IPS DF 6.9 (cell line): ENCODE data around the gene FXYD5.

ENCODE experiments used
- DNase-seq: peaks from one replicate; pipeline ENCODE4 v3.0.0-alpha.2; 2013; ENCODE audit warnings: low read depth, low spot score
- H3K27ac ChIP-seq: one replicate; pipeline ENCODE4 v1.5.1; 2013; ENCODE audit warnings: low read length, control low read depth
- H3K27me3 ChIP-seq: 2 replicates; pipeline ENCODE4 v1.6.1; 2013; ENCODE audit warnings: mild to moderate bottlenecking, low read length; ENCODE audit not compliant: control insufficient read depth, insufficient read depth
- H3K36me3 ChIP-seq: 2 replicates; pipeline ENCODE4 v1.6.1; 2013; ENCODE audit warnings: low read length; ENCODE audit not compliant: control insufficient read depth, insufficient read depth
- H3K4me1 ChIP-seq: 2 replicates; pipeline ENCODE4 v1.6.1; 2013; ENCODE audit warnings: low read length; ENCODE audit not compliant: control insufficient read depth, insufficient read depth
- H3K4me3 ChIP-seq: 2 replicates; pipeline ENCODE4 v1.5.1; 2013; ENCODE audit warnings: mild to moderate bottlenecking, low read length
- H3K9me3 ChIP-seq: 2 replicates; pipeline ENCODE4 v1.6.1; 2013; ENCODE audit warnings: low read length, inconsistent platforms; ENCODE audit not compliant: control insufficient read depth, insufficient read depth
- WGBS: extraction: QIAGEN DNeasy Blood & Tissue Kit; methylation state at CpG from one replicate; pipeline ENCODE4 v1.1.7; 2013; ENCODE audit warnings: mixed read lengths, missing lambda C conversion rate; ENCODE audit not compliant: insufficient read length, insufficient coverage; 5-methylcytosine and 5-hydroxymethylcytosine counted together

FXYD5 gene

GRCh38 chr19:35154525-35155406 lies at the start of gene FXYD5:
TSS of gene FXYD5 (plus strand) at chr19:35154735. CDS start at chr19:35155551, 816 bp downstream.
- Histone ChIP-seq H3K4me1 (peaks cover 7% of the 10 kb centered on the region; the same call in 1 of the 2 replicates), H3K36me3 (peaks cover 7% of the 10 kb centered on the region; the same call in 1 of the 2 replicates), H3K4me3 (peak within 1 kb of the TSS; percentile 71), H3K27ac (no peak within 1 kb of the TSS), H3K27me3 (no peaks in the 10 kb centered on the region), H3K9me3 (no peaks in the 10 kb centered on the region)
- WGBS, result no CpG with 5 or more reads among the region's 49 CpGs
- DNase-seq, result no peak

- no peak overlapping the region for H3K27ac ChIP-seq
- no peak overlapping the region for H3K4me3 ChIP-seq
- no peaks in the 10 kb centered on the region for H3K27me3 ChIP-seq
- no peak for DNase-seq
- peaks cover 2% of the 10 kb centered on the region for H3K4me1 ChIP-seq
- H3K36me3 ChIP-seq, result no peaks in the 10 kb centered on the region
- WGBS, result no CpG with 5 or more reads among the region's 6 CpGs
- no peaks in the 10 kb centered on the region for H3K9me3 ChIP-seq
Measured at GRCh38 chr19:35105047-35105410, 49.5 kb upstream of the FXYD5 start.

GRCh38 chr19:35105411-35106290 lies 48.9 kb upstream of the FXYD5 start:
- Histone ChIP-seq H3K4me1 (peaks cover 2% of the 10 kb centered on the region), H3K27me3 (no peaks in the 10 kb centered on the region), H3K9me3 (no peaks in the 10 kb centered on the region), H3K27ac (no peak overlapping the region), H3K4me3 (no peak overlapping the region), H3K36me3 (no peaks in the 10 kb centered on the region)
- DNase-seq, result no peak
- WGBS, result no CpG with 5 or more reads among the region's 30 CpGs

GRCh38 chr19:35106291-35106583 lies 48.3 kb upstream of the FXYD5 start:
- no peak overlapping the region for H3K4me3 ChIP-seq
- H3K4me1 ChIP-seq, result peaks cover 2% of the 10 kb centered on the region
- DNase-seq, result no peak
- H3K9me3 ChIP-seq, result no peaks in the 10 kb centered on the region
- no peak overlapping the region for H3K27ac ChIP-seq
- H3K36me3 ChIP-seq, result no peaks in the 10 kb centered on the region
- H3K27me3 ChIP-seq, result no peaks in the 10 kb centered on the region
- WGBS, result no CpG with 5 or more reads among the region's 9 CpGs

- no peak overlapping the region for H3K27ac ChIP-seq
- no CpG with 5 or more reads among the region's 2 CpGs for WGBS
- H3K4me1 ChIP-seq, result peaks cover 2% of the 10 kb centered on the region
- H3K36me3 ChIP-seq, result no peaks in the 10 kb centered on the region
- no peak overlapping the region for H3K4me3 ChIP-seq
- DNase-seq, result no peak
- no peaks in the 10 kb centered on the region for H3K9me3 ChIP-seq
- H3K27me3 ChIP-seq, result no peaks in the 10 kb centered on the region
Measured at GRCh38 chr19:35106898-35107541, 47.5 kb upstream of the FXYD5 start.

GRCh38 chr19:35107545-35107944 lies 47.0 kb upstream of the FXYD5 start:
- DNase-seq, result no peak
- H3K4me1 ChIP-seq, result peaks cover 2% of the 10 kb centered on the region
- H3K4me3 ChIP-seq, result no peak overlapping the region
- H3K36me3 ChIP-seq, result no peaks in the 10 kb centered on the region
- no CpG with 5 or more reads among the region's 5 CpGs for whole genome bisulfite sequencing
- no peaks in the 10 kb centered on the region for H3K9me3 ChIP-seq
- no peak overlapping the region for H3K27ac ChIP-seq
- H3K27me3 ChIP-seq, result no peaks in the 10 kb centered on the region

GRCh38 chr19:35108730-35109129 lies 45.8 kb upstream of the FXYD5 start:
- WGBS, result no CpG with 5 or more reads among the region's 11 CpGs
- peaks cover 2% of the 10 kb centered on the region for H3K4me1 ChIP-seq
- H3K4me3 ChIP-seq, result no peak overlapping the region
- DNase-seq, result no peak
- H3K36me3 ChIP-seq, result no peaks in the 10 kb centered on the region
- no peaks in the 10 kb centered on the region for H3K27me3 ChIP-seq
- H3K9me3 ChIP-seq, result no peaks in the 10 kb centered on the region
- no peak overlapping the region for H3K27ac ChIP-seq

GRCh38 chr19:35109395-35110112 lies 45.0 kb upstream of the FXYD5 start:
- Histone ChIP-seq H3K9me3 (no peaks in the 10 kb centered on the region), H3K27ac (no peak overlapping the region), H3K27me3 (no peaks in the 10 kb centered on the region), H3K4me3 (no peak overlapping the region), H3K36me3 (no peaks in the 10 kb centered on the region), H3K4me1 (peaks cover 2% of the 10 kb centered on the region)
- no peak for DNase-seq
- no CpG with 5 or more reads among the region's 22 CpGs for WGBS

GRCh38 chr19:35110974-35111373 lies 43.6 kb upstream of the FXYD5 start:
- no peaks in the 10 kb centered on the region for H3K27me3 ChIP-seq
- no peaks in the 10 kb centered on the region for H3K9me3 ChIP-seq
- H3K27ac ChIP-seq, result no peak overlapping the region
- no CpG with 5 or more reads among the region's 9 CpGs for WGBS
- H3K36me3 ChIP-seq, result no peaks in the 10 kb centered on the region
- DNase-seq, result no peak
- peaks cover 2% of the 10 kb centered on the region for H3K4me1 ChIP-seq
- H3K4me3 ChIP-seq, result no peak overlapping the region
